NCI-H510A treated with DMSO at 0.1 percent for 48 hours (cell line): ENCODE results near the gene MME.

Experiments used
- DNase-seq: peaks from one replicate; lab custom pipeline; 2025; lab: John Stamatoyannopoulos, UW

Gene MME

GRCh38 chr3:155233213-155233612 lies 153.1 kb downstream of the MME start:
- no peak for DNase-seq
